ENCODE measurements around the gene PLEKHG5. TPM values are rescaled to one million over a fixed set of nuclear protein-coding genes. Genes with fewer than 3 reads are reported as not detected.

Gene PLEKHG5
- total RNA-seq, 2 experiments from 2014 or later = 5.0 to 6.1 TPM

GRCh38 chr1:6509919-6510291, 18.4 kb upstream of the PLEKHG5 start:
- TF ChIP-seq CTCF (IDR thresholded peaks at IDR 0.05) = no peak
- H3K4me3 ChIP-seq (ENCODE audit: low read length) = no peak overlapping the region
- peaks cover 2 to 6% of the 10 kb centered on the region in 2 experiments for H3K27me3 ChIP-seq (ENCODE audit: control insufficient read depth in 1 of 2, insufficient read depth in 2 of 2, low read length in 2 of 2)
- CTCF ChIA-PET = no interaction called here
- peaks cover 0 to 7% of the 10 kb centered on the region in 2 experiments for H3K9me3 ChIP-seq (ENCODE audit: control insufficient read depth in 1 of 2, insufficient read depth in 1 of 2, low read length in 2 of 2)
- H3K27ac Mint-ChIP-seq = no peak overlapping the region
- ATAC-seq (ENCODE audit: poor library complexity) = no peak
- H3K4me1 Mint-ChIP-seq (ENCODE audit: low read depth) = no peaks in the 10 kb centered on the region
- H3K4me1 ChIP-seq (ENCODE audit: insufficient read depth, low read length) = no peaks in the 10 kb centered on the region
- DNase-seq = no peak
- no peaks in the 10 kb centered on the region for H3K36me3 Mint-ChIP-seq (ENCODE audit: low read depth)
- intact Hi-C loops (cut with DNase I, micrococcal nuclease) = no loop called here
- H3K4me3 Mint-ChIP-seq = no peak overlapping the region
- peaks cover 3% of the 10 kb centered on the region for H3K27me3 Mint-ChIP-seq
- POLR2A ChIA-PET = no interaction called here
- H3K36me3 ChIP-seq (ENCODE audit: insufficient read depth, low read length) = no peaks in the 10 kb centered on the region
- H3K9me3 Mint-ChIP-seq = no peaks in the 10 kb centered on the region
- no peak overlapping the region for H3K27ac ChIP-seq (ENCODE audit: low read depth in 1 of 2, low read length in 2 of 2)

GRCh38 chr1:6509220-6509918, 17.9 kb upstream of the PLEKHG5 start:
- ATAC-seq (ENCODE audit: poor library complexity) (no peak), DNase-seq (no peak)
- Histone ChIP-seq H3K4me1 (ENCODE audit: insufficient read depth, low read length) (no peaks in the 10 kb centered on the region), H3K27ac (ENCODE audit: low read depth in 1 of 2, low read length in 2 of 2) (no peak overlapping the region), H3K9me3 (ENCODE audit: control insufficient read depth in 1 of 2, insufficient read depth in 1 of 2, low read length in 2 of 2) (peaks cover 0 to 7% of the 10 kb centered on the region in 2 experiments), H3K4me3 (ENCODE audit: low read length) (no peak overlapping the region), H3K36me3 (ENCODE audit: insufficient read depth, low read length) (no peaks in the 10 kb centered on the region), H3K27me3 (ENCODE audit: control insufficient read depth in 1 of 2, insufficient read depth in 2 of 2, low read length in 2 of 2) (peaks cover 2 to 6% of the 10 kb centered on the region in 2 experiments)
- peaks cover 3% of the 10 kb centered on the region for H3K27me3 Mint-ChIP-seq
- POLR2A ChIA-PET = no interaction called here
- no peak overlapping the region for H3K4me3 Mint-ChIP-seq
- H3K27ac Mint-ChIP-seq = no peak overlapping the region
- H3K36me3 Mint-ChIP-seq (ENCODE audit: low read depth) = no peaks in the 10 kb centered on the region
- no peak for TF ChIP-seq CTCF (IDR thresholded peaks at IDR 0.05)
- intact Hi-C loops (cut with DNase I, micrococcal nuclease) = no loop called here
- H3K4me1 Mint-ChIP-seq (ENCODE audit: low read depth) = no peaks in the 10 kb centered on the region
- no peaks in the 10 kb centered on the region for H3K9me3 Mint-ChIP-seq
- CTCF ChIA-PET = no interaction called here

GRCh38 chr1:6508816-6509189, 17.3 kb upstream of the PLEKHG5 start:
- Mint-ChIP-seq H3K27me3 (peaks cover 3% of the 10 kb centered on the region), H3K27ac (no peak overlapping the region), H3K36me3 (ENCODE audit: low read depth) (no peaks in the 10 kb centered on the region), H3K4me3 (no peak overlapping the region), H3K4me1 (ENCODE audit: low read depth) (no peaks in the 10 kb centered on the region), H3K9me3 (no peaks in the 10 kb centered on the region)
- CTCF ChIA-PET = no interaction called here
- Histone ChIP-seq H3K27ac (ENCODE audit: low read depth in 1 of 2, low read length in 2 of 2) (no peak overlapping the region), H3K4me1 (ENCODE audit: insufficient read depth, low read length) (no peaks in the 10 kb centered on the region), H3K9me3 (ENCODE audit: control insufficient read depth in 1 of 2, insufficient read depth in 1 of 2, low read length in 2 of 2) (peaks cover 0 to 7% of the 10 kb centered on the region in 2 experiments), H3K27me3 (ENCODE audit: control insufficient read depth in 1 of 2, insufficient read depth in 2 of 2, low read length in 2 of 2) (peaks cover 2 to 6% of the 10 kb centered on the region in 2 experiments), H3K36me3 (ENCODE audit: insufficient read depth, low read length) (no peaks in the 10 kb centered on the region), H3K4me3 (ENCODE audit: low read length) (no peak overlapping the region)
- no peak for DNase-seq
- no peak for ATAC-seq (ENCODE audit: poor library complexity)
- TF ChIP-seq CTCF (IDR thresholded peaks at IDR 0.05) = no peak
- POLR2A ChIA-PET = no interaction called here
- intact Hi-C loops (cut with DNase I, micrococcal nuclease) = no loop called here

All from CD4-positive, alpha-beta T cell (primary cell).